Activated CD8-positive, alpha-beta memory T cell treated with anti-CD3 and anti-CD28 coated beads for 4 hours (primary cell): ENCODE data around the gene SLCO4A1.

Experiments used
- DNase-seq, 2 donors: peaks; one replicate each; pipeline ENCODE4 v3.0.0-alpha.2; 2020; ENCODE audit warnings: low read depth in 2 of 2

The SLCO4A1 gene

GRCh38 chr20:62715201-62715600 lies 72.9 kb downstream of the SLCO4A1 start:
- DNase-seq = no peak

GRCh38 chr20:62716198-62716940 lies 74.1 kb downstream of the SLCO4A1 start:
- DNase-seq = no peak

GRCh38 chr20:62716941-62717310 lies 74.6 kb downstream of the SLCO4A1 start:
- DNase-seq = no peak

GRCh38 chr20:62717933-62718332 lies 75.6 kb downstream of the SLCO4A1 start:
- no peak for DNase-seq

GRCh38 chr20:62718546-62718945 lies 76.2 kb downstream of the SLCO4A1 start:
- no peak for DNase-seq

GRCh38 chr20:62719250-62719935 lies 77.1 kb downstream of the SLCO4A1 start:
- no peak for DNase-seq
